ENCODE data around the gene NEURL1. TPM values are rescaled to one million over a fixed set of nuclear protein-coding genes. Genes with fewer than 3 reads are reported as not detected.

The NEURL1 gene
- total and polyA plus RNA-seq, 2 donors (not counting 3 experiments of a cell fraction or from before 2014, with no cell fraction given), result 0.06 to 0.22 TPM

- Histone ChIP-seq H3K27ac (ENCODE audit: insufficient read depth, low read depth, low read length) (no peak overlapping the region), H3K36me3 (ENCODE audit: control insufficient read depth in 2 of 2, extremely low read depth in 1 of 2, insufficient read depth in 2 of 2, low read length in 2 of 2) (no peaks in the 10 kb centered on the region), H2AFZ (ENCODE audit: low read depth, low read length) (no peak overlapping the region), H3K4me3 (replicated peaks in 1 of 3; ENCODE audit: insufficient read depth in 1 of 3, low read depth in 1 of 3, low read length in 3 of 3) (no peak overlapping the region), H3K4me1 (ENCODE audit: control insufficient read depth, extremely low read depth, insufficient read depth, low read length) (peaks cover 7% of the 10 kb centered on the region), H3K27me3 (ENCODE audit: control insufficient read depth in 2 of 2, insufficient read depth in 2 of 2, low read length in 2 of 2) (peaks cover 0 to 2% of the 10 kb centered on the region in 2 experiments), H3K4me2 (ENCODE audit: insufficient read depth, low read length) (no peak overlapping the region), H3K79me2 (ENCODE audit: control insufficient read depth, insufficient read depth, low read length) (no peaks in the 10 kb centered on the region), H3K9me1 (replicated peaks; ENCODE audit: control insufficient read depth, extremely low read depth, insufficient read depth, low read length) (no peaks in the 10 kb centered on the region), H3K9me3 (replicated peaks; ENCODE audit: control insufficient read depth, insufficient read depth, low read length) (no peaks in the 10 kb centered on the region), H4K20me1 (replicated peaks; ENCODE audit: control insufficient read depth, extremely low read depth, insufficient read depth, low read length) (no peaks in the 10 kb centered on the region), H3K9ac (replicated peaks; ENCODE audit: extremely low read depth, insufficient read depth, low read length) (no peak overlapping the region)
- intact Hi-C loops (cut with micrococcal nuclease), result no loop called here
- BruUV-seq (replicated peaks), result no TSS peak
- ChIA-PET POLR2A (no interaction called here), CTCF (no interaction called here)
- TF ChIP-seq FOS (IDR thresholded peaks at IDR 0.05; ENCODE audit: borderline replicate concordance, insufficient read depth, low read length), result no peak
- no peak for TF ChIP-seq MAX (IDR thresholded peaks at IDR 0.05; ENCODE audit: insufficient read depth, insufficient read length)
- TF ChIP-seq POLR2AphosphoS5 (IDR thresholded peaks at IDR 0.05; ENCODE audit: insufficient read depth, low read depth, low read length), result no peak
- no peak for TF ChIP-seq JUN (IDR thresholded peaks at IDR 0.05; ENCODE audit: borderline replicate concordance, insufficient read depth, insufficient read length, low read depth)
- no peak for TF ChIP-seq EZH2 (IDR thresholded peaks at IDR 0.05; ENCODE audit: borderline replicate concordance, low read depth, low read length, severe bottlenecking)
- no peak for TF ChIP-seq POLR2A (IDR thresholded peaks at IDR 0.05; ENCODE audit: low read depth, low read length)
- TF ChIP-seq CTCF (IDR thresholded peaks at IDR 0.05; ENCODE audit: extremely low read depth in 1 of 2, insufficient read depth in 1 of 2, low read depth in 1 of 2, low read length in 2 of 2), result no peak
- no peak for TF ChIP-seq MYC (IDR thresholded peaks at IDR 0.05; ENCODE audit: low read depth, low read length)
- no peak for TF ChIP-seq GATA2 (IDR thresholded peaks at IDR 0.05; ENCODE audit: insufficient read depth, insufficient read length, low read depth, low read length)
- dilution Hi-C loops (cut with MboI; ENCODE audit: extremely low pct_ligation_motif_present, low sequenced_read_pairs), result no loop called here
- DNase-seq (ENCODE audit: low read depth, low spot score), result no peak
- no peak for FAIRE-seq
Measured at GRCh38 chr10:103641326-103641725, 147.8 kb downstream of the NEURL1 start.

Other genes with a start within 250 kb of the NEURL1 start
- gene RPEL1, start 247.8 kb upstream of the NEURL1 start, total RNA-seq, result not detected in 2 replicates
- 0.04 and 0.11 TPM in 2 replicates for gene RPEL1, start 247.8 kb upstream of the NEURL1 start, polyA plus RNA-seq
- gene INA, start 216.6 kb upstream of the NEURL1 start, total RNA-seq, result 0.39 and 0.40 TPM in 2 replicates
- gene INA, start 216.6 kb upstream of the NEURL1 start, polyA plus RNA-seq, result 0.25 and 0.29 TPM in 2 replicates
- 11.3 and 11.5 TPM in 2 replicates for gene PCGF6, start 142.6 kb upstream of the NEURL1 start, total RNA-seq
- gene PCGF6, start 142.6 kb upstream of the NEURL1 start, polyA plus RNA-seq, result 2.5 and 3.8 TPM in 2 replicates
- gene TAF5, start 125.7 kb upstream of the NEURL1 start, total RNA-seq, result 5.8 and 6.0 TPM in 2 replicates
- 1.9 and 2.4 TPM in 2 replicates for gene TAF5, start 125.7 kb upstream of the NEURL1 start, polyA plus RNA-seq
- gene ATP5MK, start 97.2 kb upstream of the NEURL1 start, total RNA-seq, result 369 and 407 TPM in 2 replicates
- 212 and 295 TPM in 2 replicates for gene ATP5MK, start 97.2 kb upstream of the NEURL1 start, polyA plus RNA-seq
- gene PDCD11, start 97.1 kb upstream of the NEURL1 start, total RNA-seq, result 52.7 and 56.2 TPM in 2 replicates
- 12.4 and 12.6 TPM in 2 replicates for gene PDCD11, start 97.1 kb upstream of the NEURL1 start, polyA plus RNA-seq
- gene CALHM2, start 41.3 kb upstream of the NEURL1 start, total RNA-seq, result 28.4 and 32.1 TPM in 2 replicates
- 38.4 and 43.0 TPM in 2 replicates for gene CALHM2, start 41.3 kb upstream of the NEURL1 start, polyA plus RNA-seq
- gene CALHM1, start 34.8 kb upstream of the NEURL1 start, total RNA-seq, result not detected in 2 replicates
- not detected in 2 replicates for gene CALHM1, start 34.8 kb upstream of the NEURL1 start, polyA plus RNA-seq
- not detected in 2 replicates for gene CALHM3, start 14.5 kb upstream of the NEURL1 start, total RNA-seq
- gene CALHM3, start 14.5 kb upstream of the NEURL1 start, polyA plus RNA-seq, result not detected in 2 replicates

Measured in endothelial cell of umbilical vein (primary cell).